ENCODE data around the gene CCDC91. TPM values are rescaled to one million over a fixed set of nuclear protein-coding genes. Genes with fewer than 3 reads are reported as not detected.

Gene CCDC91
- total RNA-seq, 2 experiments from 2014 or later: 52.9 to 55.3 TPM

- ATAC-seq (ENCODE audit: poor library complexity): no peak
- Mint-ChIP-seq H3K36me3 (ENCODE audit: low read depth) (peaks cover 61% of the 10 kb centered on the region), H3K4me1 (ENCODE audit: low read depth) (peaks cover 51% of the 10 kb centered on the region), H3K4me3 (no peak overlapping the region), H3K9me3 (no peaks in the 10 kb centered on the region), H3K27ac (no peak overlapping the region), H3K27me3 (no peaks in the 10 kb centered on the region)
- intact Hi-C loops (cut with DNase I, micrococcal nuclease): no loop called here
- Histone ChIP-seq H3K27me3 (ENCODE audit: control insufficient read depth in 1 of 2, insufficient read depth in 2 of 2, low read length in 2 of 2) (no peaks in the 10 kb centered on the region), H3K4me3 (ENCODE audit: low read length) (no peak overlapping the region), H3K9me3 (ENCODE audit: control insufficient read depth in 1 of 2, insufficient read depth in 1 of 2, low read length in 2 of 2) (peaks cover 0 to 3% of the 10 kb centered on the region in 2 experiments), H3K4me1 (ENCODE audit: insufficient read depth, low read length) (no peaks in the 10 kb centered on the region), H3K36me3 (ENCODE audit: insufficient read depth, low read length) (peaks cover 12% of the 10 kb centered on the region), H3K27ac (ENCODE audit: low read depth in 1 of 2, low read length in 2 of 2) (no peak overlapping the region)
- CTCF ChIA-PET: no interaction called here
- POLR2A ChIA-PET: interaction anchor here (0.6 kb wide), 1 partner anchor 17 kb away, joined by 4 read pairs; no protein-coding TSS in a partner anchor
- TF ChIP-seq CTCF (IDR thresholded peaks at IDR 0.05): no peak
- DNase-seq: no peak
These were observed 21.9 kb downstream of the CCDC91 start for GRCh38 chr12:28212182-28212581.

- Histone ChIP-seq H3K4me1 (ENCODE audit: insufficient read depth, low read length) (no peaks in the 10 kb centered on the region), H3K4me3 (ENCODE audit: low read length) (no peak overlapping the region), H3K27ac (ENCODE audit: low read depth in 1 of 2, low read length in 2 of 2) (no peak overlapping the region), H3K27me3 (ENCODE audit: control insufficient read depth in 1 of 2, insufficient read depth in 2 of 2, low read length in 2 of 2) (no peaks in the 10 kb centered on the region), H3K9me3 (ENCODE audit: control insufficient read depth in 1 of 2, insufficient read depth in 1 of 2, low read length in 2 of 2) (no peaks in the 10 kb centered on the region), H3K36me3 (ENCODE audit: insufficient read depth, low read length) (peaks cover 12% of the 10 kb centered on the region)
- Mint-ChIP-seq H3K27me3 (no peaks in the 10 kb centered on the region), H3K4me3 (no peak overlapping the region), H3K36me3 (ENCODE audit: low read depth) (peaks cover 65% of the 10 kb centered on the region), H3K9me3 (peaks cover 3% of the 10 kb centered on the region), H3K27ac (no peak overlapping the region), H3K4me1 (ENCODE audit: low read depth) (peaks cover 59% of the 10 kb centered on the region)
- intact Hi-C loops (cut with DNase I, micrococcal nuclease): no loop called here
- DNase-seq: no peak
- TF ChIP-seq CTCF (IDR thresholded peaks at IDR 0.05): no peak
- POLR2A ChIA-PET: interaction anchor here (0.6 kb wide), 1 partner anchor 591 kb away, joined by 4 read pairs; no protein-coding TSS in a partner anchor
- ATAC-seq (ENCODE audit: poor library complexity): no peak
- CTCF ChIA-PET: no interaction called here
These were observed 24.8 kb downstream of the CCDC91 start for GRCh38 chr12:28215021-28215420.

GRCh38 chr12:28216016-28216415 is 25.8 kb downstream of the CCDC91 start:
- no peaks in the 10 kb centered on the region for H3K27me3 ChIP-seq (ENCODE audit: control insufficient read depth in 1 of 2, insufficient read depth in 2 of 2, low read length in 2 of 2)
- Mint-ChIP-seq H3K27me3 (no peaks in the 10 kb centered on the region), H3K4me3 (no peak overlapping the region), H3K36me3 (ENCODE audit: low read depth) (peaks cover 55% of the 10 kb centered on the region), H3K27ac (no peak overlapping the region), H3K4me1 (ENCODE audit: low read depth) (peaks cover 65% of the 10 kb centered on the region), H3K9me3 (peaks cover 3% of the 10 kb centered on the region)
- TF ChIP-seq CTCF (IDR thresholded peaks at IDR 0.05): no peak
- H3K36me3 ChIP-seq (ENCODE audit: insufficient read depth, low read length): peaks cover 9% of the 10 kb centered on the region
- no peak overlapping the region for H3K4me3 ChIP-seq (ENCODE audit: low read length)
- intact Hi-C loops (cut with DNase I, micrococcal nuclease): no loop called here
- H3K9me3 ChIP-seq (ENCODE audit: control insufficient read depth in 1 of 2, insufficient read depth in 1 of 2, low read length in 2 of 2): no peaks in the 10 kb centered on the region
- DNase-seq (no peak), ATAC-seq (ENCODE audit: poor library complexity) (no peak)
- H3K27ac ChIP-seq (ENCODE audit: low read depth in 1 of 2, low read length in 2 of 2): no peak overlapping the region
- ChIA-PET POLR2A (no interaction called here), CTCF (no interaction called here)
- no peaks in the 10 kb centered on the region for H3K4me1 ChIP-seq (ENCODE audit: insufficient read depth, low read length)
